OCI-LY1 (cell line): ENCODE results near the gene ZBTB7A.

Experiments
- CTCF ChIP-seq: fragments of 200-600 bp; sonication (generic), shearing (Covaris generic); IDR thresholded peaks from 2 replicates; pipeline ENCODE4 v1.5.1; 2017; ENCODE audit warnings: mild to moderate bottlenecking, antibody characterized with exemption, low read length, moderate library complexity, mixed read lengths
- EZH2 ChIP-seq: fragments of 200-600 bp; sonication (generic), shearing (Covaris generic); IDR thresholded peaks from 2 replicates; pipeline ENCODE4 v1.8.0; 2017; ENCODE audit warnings: borderline replicate concordance, mixed run types, mild to moderate bottlenecking, antibody characterized with exemption, low read length, moderate library complexity, mixed read lengths

- TF ChIP-seq CTCF (no peak), EZH2 (no peak)
These were observed 5.5 kb downstream of the ZBTB7A start for GRCh38 chr19:4061178-4061682.
